CD14-positive monocyte (primary cell): ENCODE measurements around the gene NLRC5. TPM values are rescaled to one million over a fixed set of nuclear protein-coding genes. Genes with fewer than 3 reads are reported as not detected.

Experiments used
- DNase-seq, 3 donors: peaks; one replicate each; pipeline ENCODE4 v3.0.0-alpha.2; 2011 to 2022
- H2AFZ ChIP-seq: 2 replicates; pipeline ENCODE4 v1.6.0; 2012; ENCODE audit warnings: mild to moderate bottlenecking, low read depth, low read length, inconsistent platforms; ENCODE audit not compliant: insufficient read depth, poor library complexity, severe bottlenecking
- H3K27ac ChIP-seq, 2 donors: 1 replicate in 1 of 2; 2 replicates in 1 of 2; pipeline ENCODE4 v1.5.1; 2012 to 2013; ENCODE audit warnings: low read length in 2 of 2, control low read depth in 1 of 2, inconsistent platforms in 1 of 2, low read depth in 1 of 2, mild to moderate bottlenecking in 1 of 2
- H3K27me3 ChIP-seq, 2 donors: one replicate each; pipeline versions ENCODE4 v1.6.0 to v1.6.1; 2011 to 2013; ENCODE audit warnings: low read length in 2 of 2; ENCODE audit not compliant: control insufficient read depth in 2 of 2, insufficient read depth in 2 of 2
- H3K36me3 ChIP-seq, 2 donors: replicated peaks in 1 of 2; 1 replicate in 1 of 2; 2 replicates in 1 of 2; pipeline versions ENCODE4 v1.5.1 to v1.6.1; 2012 to 2013; ENCODE audit warnings: low read length in 2 of 2, control low read depth in 1 of 2, inconsistent platforms in 1 of 2, mild to moderate bottlenecking in 1 of 2; ENCODE audit not compliant: insufficient read depth in 2 of 2, control insufficient read depth in 1 of 2
- H3K4me1 ChIP-seq, 2 donors: 1 replicate in 1 of 2; 2 replicates in 1 of 2; pipeline versions ENCODE4 v1.5.1 to v1.6.1; 2012 to 2013; ENCODE audit warnings: low read length in 2 of 2, control low read depth in 1 of 2, inconsistent platforms in 1 of 2, mild to moderate bottlenecking in 1 of 2, moderate library complexity in 1 of 2; ENCODE audit not compliant: insufficient read depth in 2 of 2, control insufficient read depth in 1 of 2
- H3K4me2 ChIP-seq: replicated peaks from 2 replicates; pipeline ENCODE3; 2012; ENCODE audit warnings: low read length, moderate library complexity, mild to moderate bottlenecking; ENCODE audit not compliant: poor library complexity, severe bottlenecking; ENCODE audit errors: extremely low read depth
- H3K4me3 ChIP-seq, 3 experiments: fragments of 200-600 bp in 1 of 3; sonication (generic) in 1 of 3; replicated peaks in 1 of 3; 1 replicate in 2 of 3; 2 replicates in 1 of 3; pipeline ENCODE4 v1.5.1; 2011 to 2013; ENCODE audit warnings: low read length in 3 of 3, mild to moderate bottlenecking in 3 of 3, control low read depth in 2 of 3, low read depth in 2 of 3, inconsistent platforms in 1 of 3, moderate library complexity in 1 of 3
- H3K79me2 ChIP-seq: 2 replicates; pipeline ENCODE4 v1.6.0; 2012; ENCODE audit warnings: mild to moderate bottlenecking, control low read depth, inconsistent platforms, low read length, moderate library complexity; ENCODE audit not compliant: insufficient read depth
- H3K9ac ChIP-seq: 2 replicates; pipeline ENCODE4 v1.6.0; 2017; ENCODE audit warnings: low read length, mild to moderate bottlenecking; ENCODE audit not compliant: insufficient read depth, poor library complexity, severe bottlenecking
- H3K9me3 ChIP-seq, 2 donors: replicated peaks in 1 of 2; 1 replicate in 1 of 2; 2 replicates in 1 of 2; pipeline versions ENCODE4 v1.5.1 to v1.6.1; 2012 to 2013; ENCODE audit warnings: low read length in 2 of 2, control low read depth in 1 of 2; ENCODE audit not compliant: control insufficient read depth in 1 of 2, insufficient read depth in 1 of 2
- H4K20me1 ChIP-seq: 2 replicates; pipeline ENCODE4 v1.6.0; 2012; ENCODE audit warnings: mild to moderate bottlenecking, low read length, control low read depth, moderate library complexity; ENCODE audit not compliant: insufficient read depth
- H3K27ac Mint-ChIP-seq, 7 donors: one replicate each; pipeline ENCODE4 v1.8.0; 2020; ENCODE audit warnings: mild to moderate bottlenecking in 7 of 7, mixed read lengths in 7 of 7, moderate library complexity in 6 of 7, inconsistent platforms in 2 of 7
- H3K27me3 Mint-ChIP-seq, 3 donors: one replicate each; pipeline ENCODE4 v1.8.0; 2021 to 2022; ENCODE audit warnings: low read depth in 3 of 3, mild to moderate bottlenecking in 3 of 3, mixed read lengths in 3 of 3, moderate library complexity in 3 of 3, inconsistent platforms in 1 of 3
- H3K36me3 Mint-ChIP-seq, 2 donors: one replicate each; pipeline ENCODE4 v1.8.0; 2020; ENCODE audit warnings: mixed read lengths in 2 of 2, inconsistent platforms in 1 of 2, mild to moderate bottlenecking in 1 of 2
- H3K4me1 Mint-ChIP-seq: one replicate; pipeline ENCODE4 v1.8.0; 2020; ENCODE audit warnings: mild to moderate bottlenecking, mixed read lengths
- H3K4me3 Mint-ChIP-seq, 2 donors: one replicate each; pipeline ENCODE4 v1.8.0; 2020; ENCODE audit warnings: mild to moderate bottlenecking in 2 of 2, mixed read lengths in 2 of 2, moderate library complexity in 1 of 2
- H3K9me3 Mint-ChIP-seq, 7 donors: one replicate each; pipeline ENCODE4 v1.8.0; 2020 to 2022; ENCODE audit warnings: mixed read lengths in 7 of 7, mild to moderate bottlenecking in 6 of 7, moderate library complexity in 6 of 7, inconsistent platforms in 2 of 7
- WGBS: methylation state at CpG from one replicate; pipeline ENCODE4 v1.1.5; 2013; ENCODE audit warnings: missing lambda C conversion rate; ENCODE audit not compliant: insufficient coverage; 5-methylcytosine and 5-hydroxymethylcytosine counted together
- intact Hi-C, 2 donors: fragments of 100-400 bp; cut with micrococcal nuclease; formaldehyde crosslinking; loops; one replicate each; pipeline versions ENCODE4 v1.15.0 to v1.15.1; 2023
- polyA plus RNA-seq, 3 donors: library from polyadenylated mRNA; depleted of rRNA in 1 of 3; unstranded in 2 of 3; stranded (reverse) in 1 of 3; fragments of 300-500 nt in 2 of 3; fragments of >200 nt in 1 of 3; fragmentation: Illumina TruSeq in 2 of 3; gene quantifications; 1 replicate in 2 of 3; 2 replicates in 1 of 3; pipeline ENCODE4 v1.2.3, GENCODE V29; 2012 to 2021
- TF ChIP-seq, protein P1 (sequence below): fragments of 200-600 bp; IDR thresholded peaks from one replicate; pipeline ENCODE4 v1.8.0; 2022; ENCODE audit warnings: antibody characterized with exemption, mild to moderate bottlenecking

Gene NLRC5
- polyA plus RNA-seq, 3 donors, result 10.3 to 171 (median 21.6) TPM

DNA sequence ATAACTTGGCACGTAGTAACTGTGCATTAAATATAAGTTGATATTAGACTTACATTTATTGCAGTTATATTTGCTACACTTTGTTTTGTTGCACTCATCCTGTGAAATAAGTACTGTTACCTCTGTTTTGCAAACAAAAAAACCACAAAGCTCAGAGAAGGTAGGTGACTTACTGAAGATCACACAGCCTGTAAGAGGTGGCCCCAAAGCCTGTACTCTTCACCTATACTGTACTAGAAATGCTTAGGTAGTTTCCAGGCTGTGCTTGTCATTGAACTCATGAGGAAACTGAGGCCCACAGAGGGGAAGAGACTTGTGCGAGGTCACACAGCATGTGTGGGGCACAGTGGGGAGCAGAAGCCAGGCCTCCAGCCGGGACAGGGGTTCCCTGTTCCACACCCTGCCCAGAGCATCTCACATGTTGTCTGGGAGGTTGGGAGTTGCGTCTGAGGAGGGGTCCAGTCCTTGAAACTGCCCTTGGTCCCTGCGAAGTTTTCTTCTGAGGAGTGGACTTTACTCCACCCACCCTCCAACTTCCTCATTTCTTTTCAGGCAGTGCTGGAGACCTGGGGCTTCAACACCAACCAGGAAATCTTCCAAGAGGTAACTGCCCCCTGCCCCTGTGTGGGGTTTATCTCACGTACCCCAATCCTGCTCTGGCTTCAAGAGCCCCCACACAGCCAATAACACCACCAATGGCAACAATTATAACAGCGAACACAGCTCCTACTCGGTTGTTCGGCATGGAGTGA lies 14.6 kb upstream of the NLRC5 start:
- Mint-ChIP-seq H3K36me3 (no peaks in the 10 kb centered on the region), H3K9me3 (no peaks in the 10 kb centered on the region), H3K4me3 (peak overlapping the region; percentile 52 to 67), H3K4me1 (peaks cover 59% of the 10 kb centered on the region), H3K27me3 (peaks cover 0 to 6% (median 4%) of the 10 kb centered on the region in 3 donors), H3K27ac (peak overlapping the region in 4 of 7 donors; percentile 32 to 78 (median 60))
- peak in 2 of 3 donors; percentile 47 for DNase-seq
- 29% methylated on average over 3 of the region's 9 CpGs for WGBS
- H3K4me3 ChIP-seq, result peak overlapping the region in 1 of 3 experiments; percentile 13
- no peaks in the 10 kb centered on the region for H3K27me3 ChIP-seq
- no peaks in the 10 kb centered on the region for H3K36me3 ChIP-seq
- intact Hi-C loops, result no loop called here
- peak overlapping the region; percentile 54 for H2AFZ ChIP-seq
- H3K4me1 ChIP-seq, result peaks cover 43 to 47% of the 10 kb centered on the region in 2 donors
- H3K27ac ChIP-seq, result peak overlapping the region in 1 of 2 donors; percentile 27
- TF ChIP-seq, protein P1, sequence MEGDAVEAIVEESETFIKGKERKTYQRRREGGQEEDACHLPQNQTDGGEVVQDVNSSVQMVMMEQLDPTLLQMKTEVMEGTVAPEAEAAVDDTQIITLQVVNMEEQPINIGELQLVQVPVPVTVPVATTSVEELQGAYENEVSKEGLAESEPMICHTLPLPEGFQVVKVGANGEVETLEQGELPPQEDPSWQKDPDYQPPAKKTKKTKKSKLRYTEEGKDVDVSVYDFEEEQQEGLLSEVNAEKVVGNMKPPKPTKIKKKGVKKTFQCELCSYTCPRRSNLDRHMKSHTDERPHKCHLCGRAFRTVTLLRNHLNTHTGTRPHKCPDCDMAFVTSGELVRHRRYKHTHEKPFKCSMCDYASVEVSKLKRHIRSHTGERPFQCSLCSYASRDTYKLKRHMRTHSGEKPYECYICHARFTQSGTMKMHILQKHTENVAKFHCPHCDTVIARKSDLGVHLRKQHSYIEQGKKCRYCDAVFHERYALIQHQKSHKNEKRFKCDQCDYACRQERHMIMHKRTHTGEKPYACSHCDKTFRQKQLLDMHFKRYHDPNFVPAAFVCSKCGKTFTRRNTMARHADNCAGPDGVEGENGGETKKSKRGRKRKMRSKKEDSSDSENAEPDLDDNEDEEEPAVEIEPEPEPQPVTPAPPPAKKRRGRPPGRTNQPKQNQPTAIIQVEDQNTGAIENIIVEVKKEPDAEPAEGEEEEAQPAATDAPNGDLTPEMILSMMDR, result no peak
- no peaks in the 10 kb centered on the region for H3K9me3 ChIP-seq
- H3K4me2 ChIP-seq, result peak overlapping the region; percentile 47
- no peaks in the 10 kb centered on the region for H3K79me2 ChIP-seq
- H3K9ac ChIP-seq, result no peak overlapping the region
- no peaks in the 10 kb centered on the region for H4K20me1 ChIP-seq

DNA sequence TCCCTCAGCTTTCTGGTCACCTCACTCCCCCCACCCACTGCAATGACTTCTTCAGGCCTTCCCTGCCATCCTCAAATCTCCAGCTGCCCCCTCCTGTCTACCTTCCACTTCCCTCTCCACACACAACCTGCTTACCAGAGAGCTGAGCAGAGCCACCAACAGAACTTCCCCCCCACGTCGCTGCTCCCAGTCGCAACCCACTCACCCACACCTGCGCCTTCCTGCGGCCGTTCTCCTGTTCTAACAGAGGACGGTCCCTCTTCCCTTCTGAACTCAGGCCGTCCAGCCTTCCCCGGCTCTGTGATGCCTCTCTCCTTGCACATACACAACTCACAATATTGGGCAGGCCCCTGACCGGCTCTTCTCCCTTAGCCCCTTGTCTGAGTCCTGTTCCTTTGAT lies 13.6 kb upstream of the NLRC5 start:
- Mint-ChIP-seq H3K9me3 (no peaks in the 10 kb centered on the region), H3K4me3 (no peak overlapping the region), H3K27me3 (peaks cover 0 to 6% (median 4%) of the 10 kb centered on the region in 3 donors), H3K4me1 (peaks cover 69% of the 10 kb centered on the region), H3K27ac (peak overlapping the region in 2 of 7 donors; percentile 20 to 46), H3K36me3 (no peaks in the 10 kb centered on the region)
- no peak overlapping the region for H3K9ac ChIP-seq
- H3K79me2 ChIP-seq, result no peaks in the 10 kb centered on the region
- no peak overlapping the region for H3K27ac ChIP-seq
- no peak overlapping the region for H3K4me3 ChIP-seq
- H3K4me1 ChIP-seq, result peaks cover 52 to 57% of the 10 kb centered on the region in 2 donors
- no peaks in the 10 kb centered on the region for H3K9me3 ChIP-seq
- DNase-seq, result no peak
- H3K36me3 ChIP-seq, result no peaks in the 10 kb centered on the region
- H3K4me2 ChIP-seq, result no peak overlapping the region
- WGBS, result 77% methylated on average over 10 of the region's 10 CpGs
- H2AFZ ChIP-seq, result no peak overlapping the region
- H3K27me3 ChIP-seq, result no peaks in the 10 kb centered on the region
- intact Hi-C loops, result no loop called here
- TF ChIP-seq, protein P1, result no peak
- no peaks in the 10 kb centered on the region for H4K20me1 ChIP-seq
